ENCODE measurements around the gene PMP22.

- TF ChIP-seq CTCF (IDR thresholded peaks at IDR 0.05 in 4 of 5, conservative IDR thresholded peaks at IDR 0.05 in 1 of 5): no peak
- no peak for TF ChIP-seq POLR2A (IDR thresholded peaks at IDR 0.05)
These were observed 54.9 kb downstream of the PMP22 start for GRCh38 chr17:15210247-15210646.

Measured in gastrocnemius medialis (tissue), 4 donors.